ENCODE data around the gene SNX14. TPM values are rescaled to one million over a fixed set of nuclear protein-coding genes. Genes with fewer than 3 reads are reported as not detected.
"Not testable (repeated sequence)": the region's sequence is repeated elsewhere in the genome, so short reads cannot be mapped to it uniquely, and the experiment has no call there.

The SNX14 gene
- total RNA-seq, 2 donors from 2014 or later: 40.7 to 67.2 TPM

DNA sequence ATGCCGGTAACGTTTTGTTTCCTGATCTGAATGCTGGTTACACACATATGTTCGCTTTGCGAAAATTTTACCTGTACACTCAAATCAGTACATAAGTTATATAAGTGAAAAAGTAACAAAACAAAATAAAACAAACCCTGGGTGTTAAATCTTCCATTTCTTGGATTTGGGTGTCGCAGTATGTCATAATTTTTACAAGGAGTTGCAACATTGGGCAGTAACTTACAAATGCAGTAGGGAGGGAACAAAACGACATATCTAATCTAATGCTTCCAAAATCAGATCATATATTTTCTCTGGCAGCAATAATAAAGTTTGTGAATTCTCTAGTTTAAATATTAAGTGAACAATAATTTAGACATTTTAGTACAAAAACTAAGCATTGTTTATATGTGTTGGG, 25.2 kb downstream of the SNX14 start:
- Histone ChIP-seq H3K27me3 (replicated peaks; ENCODE audit: insufficient read depth) (no peaks in the 10 kb centered on the region), H3K36me3 (no peaks in the 10 kb centered on the region), H3K9me3 (no peaks in the 10 kb centered on the region), H3K27ac (no peak overlapping the region), H3K4me3 (no peak overlapping the region), H3K4me1 (replicated peaks) (no peaks in the 10 kb centered on the region)
- WGBS: 88% methylated on average over 6 of the region's 6 CpGs
- DNase-seq (ENCODE audit: low spot score): no peak
- no peak for TF ChIP-seq POLR2AphosphoS5 (IDR thresholded peaks at IDR 0.05)
- TF ChIP-seq POLR2A (IDR thresholded peaks at IDR 0.05): no peak
- intact Hi-C loops (cut with DNase I): no loop called here

DNA sequence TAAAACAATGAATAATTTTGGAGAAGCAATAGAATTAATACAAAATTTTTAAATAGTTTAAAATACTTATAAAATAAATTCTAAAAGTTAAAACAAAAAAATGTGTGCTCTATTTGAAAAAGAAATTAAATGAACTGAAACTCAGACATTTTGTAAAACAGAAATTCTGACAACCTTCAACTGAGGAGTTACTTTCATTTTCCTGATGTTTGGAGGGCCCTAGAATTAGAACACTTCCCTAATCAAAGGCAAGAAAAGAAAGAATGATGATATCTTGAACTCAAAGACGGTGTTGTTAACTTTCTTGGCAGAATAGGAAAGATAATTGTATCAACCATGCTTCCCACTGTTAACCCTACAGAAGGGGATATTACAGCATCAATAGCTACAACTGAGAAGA, 27.9 kb downstream of the SNX14 start:
- Histone ChIP-seq H3K4me1 (replicated peaks) (no peaks in the 10 kb centered on the region), H3K27ac (no peak overlapping the region), H3K9me3 (no peaks in the 10 kb centered on the region), H3K27me3 (replicated peaks; ENCODE audit: insufficient read depth) (no peaks in the 10 kb centered on the region), H3K36me3 (no peaks in the 10 kb centered on the region), H3K4me3 (no peak overlapping the region)
- WGBS: 38% methylated on average over 1 of the region's 1 CpG
- DNase-seq (ENCODE audit: low spot score): no peak
- intact Hi-C loops (cut with DNase I): no loop called here
- no peak for TF ChIP-seq POLR2AphosphoS5 (IDR thresholded peaks at IDR 0.05)
- TF ChIP-seq, protein P1, sequence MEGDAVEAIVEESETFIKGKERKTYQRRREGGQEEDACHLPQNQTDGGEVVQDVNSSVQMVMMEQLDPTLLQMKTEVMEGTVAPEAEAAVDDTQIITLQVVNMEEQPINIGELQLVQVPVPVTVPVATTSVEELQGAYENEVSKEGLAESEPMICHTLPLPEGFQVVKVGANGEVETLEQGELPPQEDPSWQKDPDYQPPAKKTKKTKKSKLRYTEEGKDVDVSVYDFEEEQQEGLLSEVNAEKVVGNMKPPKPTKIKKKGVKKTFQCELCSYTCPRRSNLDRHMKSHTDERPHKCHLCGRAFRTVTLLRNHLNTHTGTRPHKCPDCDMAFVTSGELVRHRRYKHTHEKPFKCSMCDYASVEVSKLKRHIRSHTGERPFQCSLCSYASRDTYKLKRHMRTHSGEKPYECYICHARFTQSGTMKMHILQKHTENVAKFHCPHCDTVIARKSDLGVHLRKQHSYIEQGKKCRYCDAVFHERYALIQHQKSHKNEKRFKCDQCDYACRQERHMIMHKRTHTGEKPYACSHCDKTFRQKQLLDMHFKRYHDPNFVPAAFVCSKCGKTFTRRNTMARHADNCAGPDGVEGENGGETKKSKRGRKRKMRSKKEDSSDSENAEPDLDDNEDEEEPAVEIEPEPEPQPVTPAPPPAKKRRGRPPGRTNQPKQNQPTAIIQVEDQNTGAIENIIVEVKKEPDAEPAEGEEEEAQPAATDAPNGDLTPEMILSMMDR (IDR thresholded peaks at IDR 0.05): no peak
- TF ChIP-seq POLR2A (IDR thresholded peaks at IDR 0.05): no peak

DNA sequence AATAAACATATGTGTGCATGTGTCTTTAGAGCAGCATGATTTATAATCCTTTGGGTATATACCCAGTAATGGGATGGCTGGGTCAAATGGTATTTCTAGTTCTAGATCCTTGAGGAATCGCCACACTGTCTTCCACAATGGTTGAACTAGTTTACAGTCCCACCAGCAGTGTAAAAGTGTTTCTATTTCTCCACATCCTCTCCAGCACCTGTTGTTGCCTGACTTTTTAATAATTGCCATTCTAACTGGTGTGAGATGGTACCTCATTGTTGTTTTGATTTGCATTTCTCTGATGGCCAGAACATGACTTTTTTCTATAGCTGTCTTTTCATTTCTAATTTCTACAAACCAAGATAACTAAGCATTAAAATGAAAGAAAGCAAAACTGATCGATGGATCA, 29.4 kb downstream of the SNX14 start:
- H3K27ac ChIP-seq; H3K4me1 ChIP-seq (replicated peaks); H3K36me3 ChIP-seq; intact Hi-C loops (cut with DNase I); H3K27me3 ChIP-seq (replicated peaks; ENCODE audit: insufficient read depth); H3K4me3 ChIP-seq; H3K9me3 ChIP-seq; DNase-seq (ENCODE audit: low spot score): not testable (repeated sequence)
- WGBS: 99% methylated on average over 2 of the region's 2 CpGs

DNA sequence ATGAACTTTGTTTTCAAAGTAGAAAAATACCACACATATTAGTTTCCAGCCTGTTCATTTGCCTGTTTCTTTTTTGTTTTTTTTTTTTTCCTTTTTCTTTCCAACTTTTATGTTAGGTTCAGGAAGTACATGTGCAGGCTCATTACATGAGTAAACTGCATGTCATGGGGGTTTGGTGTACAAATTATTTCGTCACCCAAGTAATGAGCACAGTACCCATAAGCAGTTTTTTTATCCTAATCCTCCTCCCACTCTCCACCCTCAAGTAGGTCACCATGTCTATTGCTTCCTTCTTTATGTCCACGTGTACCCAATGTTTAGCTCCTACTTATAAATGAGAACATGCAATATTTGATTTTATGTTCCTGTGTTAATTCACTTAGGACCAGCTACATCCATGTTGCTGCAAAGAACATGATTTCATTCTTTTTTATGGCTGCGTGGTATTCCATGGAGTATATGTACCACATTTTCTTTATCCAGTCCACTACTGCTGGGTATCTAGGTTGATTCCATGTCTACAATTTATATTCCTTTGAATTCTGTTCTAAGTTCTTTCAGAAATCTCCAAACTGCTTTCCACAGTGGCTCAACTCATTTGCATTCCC, 31.8 kb downstream of the SNX14 start:
- Histone ChIP-seq H3K27me3 (replicated peaks; ENCODE audit: insufficient read depth) (no peaks in the 10 kb centered on the region), H3K9me3 (no peaks in the 10 kb centered on the region), H3K4me1 (replicated peaks) (no peaks in the 10 kb centered on the region), H3K36me3 (no peaks in the 10 kb centered on the region), H3K4me3 (no peak overlapping the region), H3K27ac (no peak overlapping the region)
- no peak for DNase-seq (ENCODE audit: low spot score)
- 92% methylated on average over 3 of the region's 3 CpGs for WGBS
- intact Hi-C loops (cut with DNase I): no loop called here
- TF ChIP-seq, protein P1 (IDR thresholded peaks at IDR 0.05): no peak
- no peak for TF ChIP-seq POLR2AphosphoS5 (IDR thresholded peaks at IDR 0.05)
- no peak for TF ChIP-seq POLR2A (IDR thresholded peaks at IDR 0.05)

DNA sequence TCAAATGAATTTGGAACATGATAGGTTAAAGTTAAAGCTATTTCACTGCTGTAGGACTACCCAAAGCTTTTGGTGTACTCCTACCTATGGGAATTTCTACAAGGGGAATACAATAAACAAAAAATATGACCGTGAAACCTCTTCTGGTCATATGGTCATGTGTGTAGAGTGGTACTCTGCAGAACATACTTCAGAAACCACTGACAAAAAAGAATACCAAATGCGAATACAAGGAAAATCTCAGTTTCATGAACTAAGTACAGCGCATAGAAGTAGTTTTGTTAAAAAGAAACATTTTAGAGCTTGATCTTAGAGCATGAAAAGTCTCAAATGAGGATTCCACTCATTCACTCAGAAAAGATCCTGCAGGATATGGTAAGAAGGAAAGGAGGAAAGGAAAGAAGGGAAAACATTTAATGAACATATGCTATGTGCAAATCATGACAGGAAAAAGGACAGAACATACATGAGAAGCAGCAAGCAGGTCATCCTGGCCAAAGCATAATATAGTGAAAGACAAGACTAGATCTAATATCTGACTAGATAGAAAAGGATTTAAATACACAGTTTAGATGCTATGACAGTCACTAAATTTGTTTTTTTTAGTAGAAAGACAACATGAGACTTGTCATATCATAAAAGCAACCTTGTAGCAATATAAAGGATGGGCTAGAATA, 36.5 kb downstream of the SNX14 start:
- no peaks in the 10 kb centered on the region for H3K4me1 ChIP-seq (replicated peaks)
- H3K27ac ChIP-seq: no peak overlapping the region
- no peak for DNase-seq (ENCODE audit: low spot score)
- intact Hi-C loops (cut with DNase I): no loop called here
- no peak for TF ChIP-seq POLR2A (IDR thresholded peaks at IDR 0.05)
- no peak for TF ChIP-seq POLR2AphosphoS5 (IDR thresholded peaks at IDR 0.05)
- TF ChIP-seq, protein P1 (IDR thresholded peaks at IDR 0.05): no peak
- H3K4me3 ChIP-seq: no peak overlapping the region
- whole genome bisulfite sequencing: 93% methylated on average over 3 of the region's 3 CpGs
- no peaks in the 10 kb centered on the region for H3K27me3 ChIP-seq (replicated peaks; ENCODE audit: insufficient read depth)
- H3K9me3 ChIP-seq: no peaks in the 10 kb centered on the region
- H3K36me3 ChIP-seq: no peaks in the 10 kb centered on the region

DNA sequence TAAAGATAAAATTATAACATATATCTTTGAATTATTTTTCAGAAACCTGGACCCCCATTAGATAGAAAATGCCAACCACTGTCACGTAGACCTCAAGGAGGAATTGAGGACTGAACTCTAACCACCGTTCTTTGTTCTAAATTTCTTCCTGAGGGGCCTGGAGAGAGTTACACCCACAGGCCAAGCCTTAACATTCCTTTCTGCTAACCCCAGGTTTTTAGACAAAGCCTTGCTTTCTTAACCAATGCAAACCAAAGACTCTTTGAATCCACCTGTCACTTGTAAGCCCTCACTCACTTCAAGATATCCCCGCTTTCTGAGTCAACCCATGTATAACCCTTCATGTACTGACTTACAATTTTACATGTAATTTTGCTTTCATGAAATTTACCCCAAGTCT, 41.0 kb downstream of the SNX14 start:
- TF ChIP-seq POLR2A (IDR thresholded peaks at IDR 0.05) (no peak), POLR2AphosphoS5 (IDR thresholded peaks at IDR 0.05) (no peak)
- TF ChIP-seq, protein P1 (IDR thresholded peaks at IDR 0.05): no peak
- H3K4me3 ChIP-seq: no peak overlapping the region
- WGBS: 95% methylated on average over 3 of the region's 3 CpGs
- no peaks in the 10 kb centered on the region for H3K36me3 ChIP-seq
- H3K9me3 ChIP-seq: no peaks in the 10 kb centered on the region
- intact Hi-C loops (cut with DNase I): no loop called here
- H3K27me3 ChIP-seq (replicated peaks; ENCODE audit: insufficient read depth): no peaks in the 10 kb centered on the region
- H3K4me1 ChIP-seq (replicated peaks): no peaks in the 10 kb centered on the region
- no peak for DNase-seq (ENCODE audit: low spot score)
- H3K27ac ChIP-seq: no peak overlapping the region
